Measurements from ENCODE around the gene AHNAK. TPM values are rescaled to one million over a fixed set of nuclear protein-coding genes. Genes with fewer than 3 reads are reported as not detected.

The AHNAK gene
- total and polyA plus RNA-seq, 2 of the 8 experiments (the other 6 are each of a cell fraction or from before 2014, with no cell fraction given), result 2.0 to 5.8 TPM

GRCh38 chr11:62466444-62466843 lies 80.2 kb downstream of the AHNAK start:
- Histone ChIP-seq H3K23me2 (ENCODE audit: low read depth, low read length) (no peaks in the 10 kb centered on the region), H3K9me3 (ENCODE audit: insufficient read depth in 2 of 2, low read depth in 1 of 2, low read length in 1 of 2) (no peaks in the 10 kb centered on the region), H3K4me3 (ENCODE audit: extremely low read depth in 1 of 4, insufficient read depth in 2 of 4, low read depth in 3 of 4, low read length in 4 of 4) (no peak overlapping the region), H3K9ac (replicated peaks in 1 of 4; ENCODE audit: extremely low read depth in 1 of 4, low read depth in 3 of 4, low read length in 3 of 4) (no peak overlapping the region), H2BK120ac (replicated peaks; ENCODE audit: low read depth, low read length) (no peak overlapping the region), H2BK15ac (ENCODE audit: low read length) (no peak overlapping the region), H4K5ac (ENCODE audit: insufficient read length, low read depth, low read length) (no peak overlapping the region), H2BK5ac (ENCODE audit: low read depth, low read length) (no peak overlapping the region), H3K27ac (ENCODE audit: low read depth, low read length) (no peak overlapping the region), H4K20me1 (replicated peaks in 1 of 2; ENCODE audit: control insufficient read depth in 1 of 2, insufficient read depth in 2 of 2, low read length in 2 of 2) (no peaks in the 10 kb centered on the region), H3K4me2 (ENCODE audit: insufficient read depth in 1 of 2, low read depth in 2 of 2, low read length in 2 of 2) (no peak overlapping the region), H2AK5ac (ENCODE audit: low read depth, low read length) (no peak overlapping the region), H2AFZ (ENCODE audit: low read length) (no peak overlapping the region), H3K36me3 (ENCODE audit: control insufficient read depth in 2 of 4, insufficient read depth in 4 of 4, low read length in 3 of 4) (no peaks in the 10 kb centered on the region), H4K8ac (ENCODE audit: extremely low read depth, insufficient read depth, low read length) (no peak overlapping the region), H3K79me1 (ENCODE audit: low read depth, low read length) (no peaks in the 10 kb centered on the region), H2BK20ac (ENCODE audit: low read length) (no peak overlapping the region), H3K27me3 (replicated peaks in 1 of 4; ENCODE audit: control insufficient read depth in 3 of 4, extremely low read depth in 1 of 4, insufficient read depth in 3 of 4, low read length in 3 of 4) (no peaks in the 10 kb centered on the region), H2BK12ac (ENCODE audit: low read depth, low read length) (no peak overlapping the region), H3K56ac (replicated peaks; ENCODE audit: insufficient read length, low read depth, low read length) (no peak overlapping the region), H3K23ac (ENCODE audit: insufficient read length) (no peak overlapping the region), H3K18ac (ENCODE audit: extremely low read depth, low read length) (no peak overlapping the region), H4K91ac (replicated peaks; ENCODE audit: insufficient read length, low read length) (no peak overlapping the region), H3K79me2 (ENCODE audit: control insufficient read depth in 1 of 2, insufficient read depth in 2 of 2, low read length in 2 of 2) (no peaks in the 10 kb centered on the region), H3K4me1 (replicated peaks in 1 of 4; ENCODE audit: control insufficient read depth in 3 of 4, insufficient read depth in 4 of 4, low read length in 3 of 4) (no peaks in the 10 kb centered on the region), H3K14ac (ENCODE audit: insufficient read length) (no peak overlapping the region), H3K4ac (replicated peaks; ENCODE audit: insufficient read length, low read depth, low read length) (no peak overlapping the region)
- DNase-seq (ENCODE audit: low read depth in 1 of 2, low spot score in 2 of 2) (no peak), FAIRE-seq (no peak)
- CTCF ChIA-PET (ENCODE audit: partially characterized antibody), result interaction anchor here (0.9 to 1.9 kb wide), 6 partner anchors 21 to 128 kb away, joined by 4 to 8 read pairs (median 5); no protein-coding TSS in a partner anchor
- POLR2A ChIA-PET (ENCODE audit: partially characterized antibody), result no interaction called here
- 95% methylated on average over 2 of the region's 2 CpGs; no CpG with 5 or more reads in 1 of the 2 experiments for WGBS, 2 experiments (ENCODE audit: extremely low coverage in 1 of 2, insufficient coverage in 1 of 2, insufficient read length in 1 of 2, insufficient replicate concordance in 2 of 2, low coverage in 1 of 2, low lambda C conversion rate in 2 of 2, missing lambda C conversion rate in 1 of 2)
- TF ChIP-seq KDM5A (IDR thresholded peaks at IDR 0.05; ENCODE audit: low read length) (no peak), SAP30 (IDR thresholded peaks at IDR 0.05; ENCODE audit: insufficient read depth, insufficient replicate concordance, low read length) (no peak), GABPA (IDR thresholded peaks at IDR 0.05; ENCODE audit: borderline replicate concordance, insufficient read depth, low read length) (no peak), BRCA1 (IDR thresholded peaks at IDR 0.05; ENCODE audit: low read depth, low read length) (no peak), BCL11A (IDR thresholded peaks at IDR 0.05; ENCODE audit: low read depth in 2 of 2, low read length in 2 of 2) (no peak), SUZ12 (IDR thresholded peaks at IDR 0.05; ENCODE audit: low read length) (no peak), CREB1 (IDR thresholded peaks at IDR 0.05) (no peak), NANOG (IDR thresholded peaks at IDR 0.05; ENCODE audit: insufficient read depth, low read depth, low read length, poor library complexity, severe bottlenecking) (no peak), ZNF274 (IDR thresholded peaks at IDR 0.05; ENCODE audit: borderline replicate concordance, extremely low read depth, low read length) (no peak), RFX5 (IDR thresholded peaks at IDR 0.05; ENCODE audit: borderline replicate concordance, low read depth, low read length) (no peak), CHD2 (IDR thresholded peaks at IDR 0.05; ENCODE audit: low read length) (no peak), USF2 (IDR thresholded peaks at IDR 0.05; ENCODE audit: low read length) (no peak), RXRA (IDR thresholded peaks at IDR 0.05; ENCODE audit: insufficient read depth, low read depth, low read length) (no peak), YY1 (IDR thresholded peaks at IDR 0.05; ENCODE audit: low read depth, low read length) (no peak)
